ENCODE results near the gene AQP10. TPM values are rescaled to one million over a fixed set of nuclear protein-coding genes. Genes with fewer than 3 reads are reported as not detected.

The AQP10 gene
- total and polyA plus RNA-seq, 12 donors = 0.12 to 1.5 (median 0.42) TPM; not detected in 4

- H3K27ac ChIP-seq = peak overlapping the region in 1 of 10 donors; percentile 36
- intact Hi-C loops (cut with DNase I) = loop anchor here in 1 of 10 donors (10.0 kb wide), 1 partner anchor 96 kb away; no protein-coding TSS in a partner anchor
- ATAC-seq = peak in 3 of 8 donors; percentile 15 to 34 (median 34)
Measured at GRCh38 chr1:154349121-154349520, 28.2 kb downstream of the AQP10 start.

GRCh38 chr1:154350383-154350782, 29.5 kb downstream of the AQP10 start:
- H3K27me3 ChIP-seq = peaks cover 0 to 14% (median 0%) of the 10 kb centered on the region in 7 donors
- no peak for TF ChIP-seq CTCF (IDR thresholded peaks at IDR 0.05)
- peaks cover 0 to 46% (median 25%) of the 10 kb centered on the region in 9 donors for H3K36me3 ChIP-seq
- ATAC-seq (no peak), DNase-seq (no peak)
- peaks cover 4 to 49% (median 19%) of the 10 kb centered on the region in 9 donors for H3K4me1 ChIP-seq
- WGBS, 2 donors = 78 to 81% methylated on average over 4 of the region's 4 CpGs
- no peaks in the 10 kb centered on the region for H3K9me3 ChIP-seq
- no peak overlapping the region for H3K27ac ChIP-seq
- no peak overlapping the region for H3K4me3 ChIP-seq
- intact Hi-C loops (cut with DNase I) = loop anchor here in 4 of 10 donors (5.0 to 10.0 kb wide), 3 partner anchors 57 to 194 kb away; partner anchors contain the start of gene IL6R (in 2 of the 4)

More at GRCh38 chr1:154349121-154349520, 28.2 kb downstream of the AQP10 start:
- 75 to 78% methylated on average over 7 of the region's 7 CpGs for WGBS, 2 donors
- no peak for DNase-seq
- Histone ChIP-seq H3K4me1 (peaks cover 4 to 47% (median 19%) of the 10 kb centered on the region in 9 donors), H3K4me3 (no peak overlapping the region), H3K27me3 (peaks cover 0 to 14% (median 0%) of the 10 kb centered on the region in 7 donors), H3K9me3 (no peaks in the 10 kb centered on the region), H3K36me3 (peaks cover 4 to 58% (median 36%) of the 10 kb centered on the region in 9 donors)
- TF ChIP-seq CTCF (IDR thresholded peaks at IDR 0.05) = no peak

- H3K27me3 ChIP-seq = peaks cover 0 to 14% (median 0%) of the 10 kb centered on the region in 7 donors
- H3K9me3 ChIP-seq = no peaks in the 10 kb centered on the region
- WGBS, 2 donors = 77 to 81% methylated on average over 14 of the region's 14 CpGs
- peaks cover 4 to 39% (median 19%) of the 10 kb centered on the region in 9 donors for H3K4me1 ChIP-seq
- peaks cover 0 to 34% (median 14%) of the 10 kb centered on the region in 9 donors for H3K36me3 ChIP-seq
- TF ChIP-seq CTCF (IDR thresholded peaks at IDR 0.05) = no peak
- DNase-seq = no peak
- ATAC-seq = no peak
- intact Hi-C loops (cut with DNase I) = loop anchor here in 4 of 10 donors (5.0 to 10.0 kb wide), 3 partner anchors 56 to 193 kb away; partner anchors contain the start of gene IL6R (in 2 of the 4)
- no peak overlapping the region for H3K27ac ChIP-seq
- H3K4me3 ChIP-seq = no peak overlapping the region
Measured at GRCh38 chr1:154351363-154352068, 30.6 kb downstream of the AQP10 start.

GRCh38 chr1:154352245-154352580, 31.3 kb downstream of the AQP10 start:
- DNase-seq (no peak), ATAC-seq (peak in 1 of 8 donors; percentile 28)
- Histone ChIP-seq H3K4me1 (peaks cover 4 to 32% (median 16%) of the 10 kb centered on the region in 9 donors), H3K9me3 (no peaks in the 10 kb centered on the region), H3K4me3 (peak overlapping the region in 9 of 10 donors; percentile 29 to 56 (median 51)), H3K27ac (peak overlapping the region in 7 of 10 donors; percentile 22 to 75 (median 49)), H3K27me3 (peaks cover 0 to 14% (median 0%) of the 10 kb centered on the region in 7 donors), H3K36me3 (peaks cover 0 to 27% (median 13%) of the 10 kb centered on the region in 9 donors)
- no peak for TF ChIP-seq CTCF (IDR thresholded peaks at IDR 0.05)
- 15 to 16% methylated on average over 9 of the region's 9 CpGs for WGBS, 2 donors
- intact Hi-C loops (cut with DNase I) = loop anchor here in 4 of 10 donors (5.0 to 10.0 kb wide), 3 partner anchors 55 to 193 kb away; partner anchors contain the start of gene IL6R (in 2 of the 4)
